HCT116 (cell line): ENCODE data around the gene SMARCB1. TPM values are rescaled to one million over a fixed set of nuclear protein-coding genes. Genes with fewer than 3 reads are reported as not detected.

ENCODE experiments used
- ATAC-seq: fragments of 200-7000 bp; cut with Tn5 transposase; 2 replicates; pipeline ENCODE4 v1.9.1; 2020; ENCODE audit warnings: mild to moderate bottlenecking, moderate library complexity
- BruUV-seq: library from RNA; stranded (reverse); fragments of 400-500 nt; replicated peaks from 2 replicates; lab custom pipeline; 2021; lab: Mats Ljungman, UMichigan
- CTCF ChIA-PET: fragments of 300-600 bp; sonication (Branson Sonifier 250); formaldehyde crosslinking; loops from one replicate; lab custom pipeline; 2021; ENCODE audit warnings: antibody characterized with exemption; lab: Charles Lee
- POLR2A ChIA-PET: fragments of 300-600, 350-600 bp; sonication (Branson Sonifier 250); formaldehyde crosslinking; loops from one replicate; lab custom pipeline; 2021; ENCODE audit warnings: antibody characterized with exemption; lab: Charles Lee
- RAD21 ChIA-PET, 2 experiments: fragments of 300-600 bp; sonication (Branson Sonifier 250); formaldehyde crosslinking; loops; one replicate each; lab custom pipeline; 2023; ENCODE audit warnings: low total read pairs in 2 of 2; ENCODE audit not compliant: uncharacterized antibody in 2 of 2, unreplicated experiment in 2 of 2, low non-redundant PET in 1 of 2; lab: Charles Lee
- DNase-seq: peaks from one replicate; pipeline ENCODE4 v3.0.0-alpha.2; 2010; ENCODE audit warnings: low read depth, low spot score
- H2AFZ ChIP-seq: fragments of 200-600 bp; shearing (Covaris generic), sonication (generic); 2 replicates; pipeline ENCODE4 v1.6.1; 2017; ENCODE audit warnings: low read depth, mixed run types, mixed read lengths, antibody characterized with exemption, low read length; ENCODE audit not compliant: poor library complexity, severe bottlenecking
- H3K27ac ChIP-seq: 2 replicates; pipeline ENCODE4 v1.5.1; 2012; ENCODE audit warnings: low read depth, low read length
- H3K27me3 ChIP-seq: fragments of 200-600 bp; sonication (generic); 2 replicates; pipeline ENCODE4 v1.6.1; 2016; ENCODE audit warnings: mixed run types, low read length, mixed read lengths; ENCODE audit not compliant: insufficient read depth
- H3K36me3 ChIP-seq, 2 experiments: fragments of 200-500 bp in 1 of 2; fragments of 200-600 bp in 1 of 2; sonication (Bioruptor generic) in 1 of 2; sonication (generic) in 1 of 2; 2 replicates each; pipeline versions ENCODE4 v1.5.1 to v1.6.1; 2014 to 2016; ENCODE audit warnings: low read length in 2 of 2, inconsistent platforms in 1 of 2, mixed read lengths in 1 of 2, mixed run types in 1 of 2; ENCODE audit not compliant: insufficient read depth in 2 of 2, control insufficient read depth in 1 of 2
- H3K4me1 ChIP-seq, 2 experiments: fragments of 200-600 bp in 1 of 2; sonication (generic) in 1 of 2; 2 replicates each; pipeline versions ENCODE4 v1.5.1 to v1.6.1; 2012 to 2017; ENCODE audit warnings: low read length in 2 of 2, inconsistent platforms in 1 of 2, mild to moderate bottlenecking in 1 of 2, mixed read lengths in 1 of 2, mixed run types in 1 of 2, moderate library complexity in 1 of 2; ENCODE audit not compliant: insufficient read depth in 2 of 2, control insufficient read depth in 1 of 2
- H3K4me2 ChIP-seq: fragments of 200-600 bp; sonication (generic); 2 replicates; pipeline ENCODE4 v1.6.1; 2017; ENCODE audit warnings: mixed run types, low read length, mixed read lengths
- H3K4me3 ChIP-seq, 2 experiments: fragments of 200-600 bp in 1 of 2; sonication (generic) in 1 of 2; replicated peaks in 1 of 2; 2 replicates each; pipeline ENCODE4 v1.5.1; 2011 to 2016; ENCODE audit warnings: low read length in 2 of 2, control low read depth in 1 of 2, low read depth in 1 of 2, mild to moderate bottlenecking in 1 of 2, mixed read lengths in 1 of 2, mixed run types in 1 of 2
- H3K79me2 ChIP-seq: fragments of 200-600 bp; sonication (generic); 2 replicates; pipeline ENCODE4 v1.6.1; 2017; ENCODE audit warnings: mild to moderate bottlenecking, mixed run types, low read length, moderate library complexity, mixed read lengths; ENCODE audit not compliant: insufficient read depth
- H3K9ac ChIP-seq: fragments of 200-600 bp; sonication (generic); 2 replicates; pipeline ENCODE4 v1.6.1; 2016; ENCODE audit warnings: low read length, mixed read lengths
- H3K9me2 ChIP-seq: fragments of 200-600 bp; sonication (generic), shearing (Covaris generic); 2 replicates; pipeline ENCODE4 v1.6.1; 2017; ENCODE audit warnings: mixed run types, mild to moderate bottlenecking, moderate library complexity; ENCODE audit not compliant: insufficient read depth
- H3K9me3 ChIP-seq, 2 experiments: fragments of 200-500 bp in 1 of 2; fragments of 200-600 bp in 1 of 2; sonication (Bioruptor generic) in 1 of 2; sonication (generic) in 1 of 2; 2 replicates each; pipeline ENCODE4 v1.6.1; 2014 to 2017; ENCODE audit warnings: low read length in 2 of 2, mixed read lengths in 2 of 2, inconsistent platforms in 1 of 2, low read depth in 1 of 2, mild to moderate bottlenecking in 1 of 2, mixed run types in 1 of 2, moderate library complexity in 1 of 2; ENCODE audit not compliant: control insufficient read depth in 1 of 2, insufficient read depth in 1 of 2
- H4K20me1 ChIP-seq: fragments of 200-600 bp; sonication (generic), shearing (Covaris generic); 2 replicates; pipeline ENCODE4 v1.6.1; 2017; ENCODE audit warnings: mixed run types, mild to moderate bottlenecking, moderate library complexity; ENCODE audit not compliant: insufficient read depth
- CEBPB ChIP-seq: IDR thresholded peaks from 2 replicates; pipeline ENCODE4 v1.6.1; 2012; ENCODE audit warnings: low read depth
- EGR1 ChIP-seq: IDR thresholded peaks from 2 replicates; pipeline ENCODE4 v1.6.1; 2012; ENCODE audit warnings: low read depth
- ELF1 ChIP-seq: IDR thresholded peaks from 2 replicates; pipeline ENCODE4 v1.6.1; 2012; ENCODE audit warnings: low read depth, borderline replicate concordance
- EZH2 ChIP-seq: fragments of 200-600 bp; sonication (generic); IDR thresholded peaks from 2 replicates; pipeline ENCODE4 v1.6.1; 2017; ENCODE audit warnings: antibody characterized with exemption, mixed run types
- FOSL1 ChIP-seq: IDR thresholded peaks from 2 replicates; pipeline ENCODE4 v1.6.1; 2012; ENCODE audit warnings: low read depth
- JUND ChIP-seq: IDR thresholded peaks from 2 replicates; pipeline ENCODE4 v1.6.1; 2012
- MAX ChIP-seq: IDR thresholded peaks from 2 replicates; pipeline ENCODE4 v1.6.1; 2012
- POLR2A ChIP-seq: IDR thresholded peaks from 2 replicates; pipeline ENCODE4 v1.7.0; 2011; ENCODE audit warnings: borderline replicate concordance; ENCODE audit not compliant: insufficient read depth, insufficient read length; ENCODE audit errors: extremely low read depth
- POLR2AphosphoS5 ChIP-seq: IDR thresholded peaks from 2 replicates; pipeline ENCODE4 v1.6.1; 2011; ENCODE audit warnings: mild to moderate bottlenecking, low read depth, low read length, moderate library complexity
- RAD21 ChIP-seq: IDR thresholded peaks from 2 replicates; pipeline ENCODE4 v1.6.1; 2012; ENCODE audit warnings: low read depth, mild to moderate bottlenecking
- SRF ChIP-seq: IDR thresholded peaks from 2 replicates; pipeline ENCODE4 v1.6.1; 2012; ENCODE audit warnings: low read depth
- YY1 ChIP-seq: IDR thresholded peaks from 2 replicates; pipeline ENCODE4 v1.6.1; 2011; ENCODE audit warnings: low read length, low read depth, moderate library complexity, mild to moderate bottlenecking; ENCODE audit not compliant: insufficient replicate concordance; ENCODE audit errors: extremely low read depth
- ZFX ChIP-seq: fragments of 450-650 bp; IDR thresholded peaks from 2 replicates; pipeline ENCODE4 v1.6.1; 2017
- intact Hi-C: fragments of 100-400 bp; cut with micrococcal nuclease; formaldehyde crosslinking; loops from 2 replicates; pipeline ENCODE4 v1.10.0; 2022
- total RNA-seq: library from RNA; stranded (reverse); gene quantifications from one replicate; pipeline ENCODE4 v1.2.1, GENCODE V29; 2021; ENCODE audit not compliant: unreplicated experiment

The SMARCB1 gene
- total RNA-seq, 1 experiment from 2014 or later, result 101 TPM

GRCh38 chr22:23781511-23782183 is 5.1 kb upstream of the SMARCB1 start:
- peak overlapping the region; percentile 54 for H3K4me2 ChIP-seq
- H3K27me3 ChIP-seq, result no peaks in the 10 kb centered on the region
- POLR2A ChIA-PET, result interaction anchor here (0.9 to 1.0 kb wide), 2 partner anchors 9 to 11 kb away, joined by 3 to 4 read pairs; partner anchors contain the start of gene MMP11
- peak overlapping the region; percentile 39; the same call in 1 of the 2 replicates for H3K27ac ChIP-seq
- peak overlapping the region; percentile 31; the same call in 1 of the 2 replicates for H3K9ac ChIP-seq
- no peaks in the 10 kb centered on the region for H3K9me2 ChIP-seq
- DNase-seq (no peak), ATAC-seq (peak; percentile 79)
- H3K36me3 ChIP-seq, result no peaks in the 10 kb centered on the region
- RAD21 ChIA-PET, result no interaction called here
- no peaks in the 10 kb centered on the region for H4K20me1 ChIP-seq
- H3K4me1 ChIP-seq, result peaks cover 17 to 38% of the 10 kb centered on the region in 2 experiments
- intact Hi-C loops, result no loop called here
- no peak for TF ChIP-seq YY1
- TF ChIP-seq JUND, result no peak
- no peak for TF ChIP-seq EGR1
- TF ChIP-seq ELF1, result no peak
- TF ChIP-seq POLR2AphosphoS5, result no peak
- TF ChIP-seq MAX, result peak; percentile 42; the same call in 1 of the 2 replicates
- TF ChIP-seq CEBPB, result no peak
- TF ChIP-seq ZFX, result no peak
- H2AFZ ChIP-seq, result no peak overlapping the region
- no peaks in the 10 kb centered on the region for H3K9me3 ChIP-seq
- CTCF ChIA-PET, result no interaction called here
- H3K4me3 ChIP-seq, result no peak overlapping the region; a peak in 1 of 4 replicates
- no TSS peak for BruUV-seq
- no peaks in the 10 kb centered on the region for H3K79me2 ChIP-seq

- no peak for ATAC-seq
- CTCF ChIA-PET, result no interaction called here
- intact Hi-C loops, result no loop called here
Observed at GRCh38 chr22:23782252-23782651, 4.5 kb upstream of the SMARCB1 start.

More at GRCh38 chr22:23782252-23782651, 4.5 kb upstream of the SMARCB1 start:
- Histone ChIP-seq H3K9ac (no peak overlapping the region), H4K20me1 (no peaks in the 10 kb centered on the region), H3K36me3 (no peaks in the 10 kb centered on the region), H3K4me2 (peak overlapping the region; percentile 54), H3K4me1 (peaks cover 17 to 39% of the 10 kb centered on the region in 2 experiments), H3K9me3 (no peaks in the 10 kb centered on the region), H3K79me2 (no peaks in the 10 kb centered on the region), H3K27ac (peak overlapping the region; percentile 39; the same call in 1 of the 2 replicates), H2AFZ (no peak overlapping the region), H3K27me3 (no peaks in the 10 kb centered on the region), H3K4me3 (no peak overlapping the region), H3K9me2 (no peaks in the 10 kb centered on the region)
- BruUV-seq, result no TSS peak
- ChIA-PET RAD21 (no interaction called here), POLR2A (interaction anchor here (0.9 kb wide), 1 partner anchor 11 kb away, joined by 3 read pairs; no protein-coding TSS in a partner anchor)
- no peak for DNase-seq
- TF ChIP-seq EZH2 (no peak), JUND (no peak), SRF (no peak), POLR2A (no peak), FOSL1 (no peak), RAD21 (no peak)
